Stimulated activated CD8-positive, alpha-beta memory T cell treated with anti-CD3 and anti-CD28 coated beads, Interleukin-12 subunit alpha, Interleukin-12 subunit beta, amount 100 ng/mL, for 24 hours (primary cell): ENCODE measurements around the gene FGF21.
"Not testable (repeated sequence)": the region's sequence is repeated elsewhere in the genome, so short reads cannot be mapped to it uniquely, and the experiment has no call there.

Experiments used
- DNase-seq: peaks from one replicate; pipeline ENCODE4 v3.0.0-alpha.2; 2020; ENCODE audit errors: extremely low read depth

FGF21 gene

DNA sequence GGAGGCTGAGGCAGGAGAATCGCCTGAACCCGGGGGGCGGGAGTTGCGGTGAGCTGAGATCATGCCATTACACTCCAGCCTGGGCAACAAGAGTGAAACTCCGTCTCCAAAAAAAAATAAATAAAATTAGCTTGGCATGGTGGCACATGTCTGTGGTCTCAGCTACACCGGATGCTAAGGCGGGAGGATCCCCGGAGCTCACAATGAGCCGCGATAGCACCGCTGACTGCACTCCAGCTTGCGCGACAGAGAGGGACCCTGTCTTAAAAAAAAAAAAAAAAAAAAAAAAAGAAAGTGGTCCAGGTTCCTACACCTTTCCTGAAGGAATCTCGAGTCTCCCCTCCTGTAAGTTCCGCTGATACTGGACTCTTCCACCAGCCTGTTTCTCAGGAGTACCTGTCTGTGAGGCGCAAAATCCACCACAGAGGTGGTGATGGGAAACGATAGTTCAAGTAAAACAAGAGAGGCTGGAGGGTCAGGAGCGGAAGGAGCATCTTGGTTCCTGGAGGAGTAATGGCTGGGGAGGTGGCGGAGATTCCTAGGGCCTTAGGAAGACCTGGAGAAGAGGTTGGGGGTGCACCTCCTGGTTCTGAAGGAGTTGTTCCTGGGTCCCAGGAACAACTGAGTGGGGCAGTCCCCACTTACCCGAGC is 3.4 kb upstream of the FGF21 start:
- no peak for DNase-seq

DNA sequence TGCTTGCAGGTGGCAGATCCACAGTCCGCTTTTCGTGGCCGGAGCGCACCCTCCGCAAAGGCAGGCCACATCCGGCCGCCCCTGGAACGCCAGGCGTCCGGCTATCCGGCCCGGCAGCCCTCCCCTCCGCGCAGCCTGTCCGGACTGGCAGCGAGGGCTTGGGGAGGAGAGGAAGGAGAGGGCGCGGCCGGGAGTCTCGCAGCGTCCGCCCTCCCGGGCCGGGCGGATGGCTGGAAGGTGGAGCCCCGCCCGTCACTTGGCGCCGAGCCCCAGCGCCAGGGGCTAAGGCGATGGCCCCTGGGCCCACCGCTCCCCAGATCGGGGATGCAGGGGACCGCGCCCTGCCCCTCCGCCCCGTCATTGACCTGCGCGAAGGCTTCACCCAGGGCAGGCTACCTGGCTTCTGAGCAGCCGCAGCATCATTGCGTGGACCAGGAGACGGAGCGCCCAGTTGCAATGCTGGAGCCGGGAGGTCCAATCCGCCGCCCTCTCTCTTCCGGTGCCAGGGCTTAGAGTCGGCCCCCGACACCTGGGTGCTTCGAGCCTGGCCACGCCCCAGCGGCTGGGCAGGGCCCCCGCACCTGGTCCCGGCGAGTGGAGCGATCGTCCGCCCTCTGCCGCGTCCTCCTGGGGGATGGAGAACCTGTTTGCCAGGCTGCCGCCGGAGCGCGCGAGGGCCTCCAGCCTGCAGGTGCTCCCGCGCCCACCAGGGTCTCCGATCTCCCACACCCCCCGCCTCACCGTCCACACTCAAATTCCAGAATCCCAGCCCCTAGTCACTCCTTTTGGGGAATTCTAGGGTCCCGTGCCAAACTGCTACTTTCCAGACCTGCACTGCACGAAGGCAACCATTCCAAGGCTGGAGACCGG is 2.6 kb upstream of the FGF21 start, which contains the start of gene FUT1:
TSS of gene FUT1 (minus strand) at position 146 of the 870 bp plus-strand sequence. CDS start 1,360 bp downstream, outside the sequence.
- no peak for DNase-seq

DNA sequence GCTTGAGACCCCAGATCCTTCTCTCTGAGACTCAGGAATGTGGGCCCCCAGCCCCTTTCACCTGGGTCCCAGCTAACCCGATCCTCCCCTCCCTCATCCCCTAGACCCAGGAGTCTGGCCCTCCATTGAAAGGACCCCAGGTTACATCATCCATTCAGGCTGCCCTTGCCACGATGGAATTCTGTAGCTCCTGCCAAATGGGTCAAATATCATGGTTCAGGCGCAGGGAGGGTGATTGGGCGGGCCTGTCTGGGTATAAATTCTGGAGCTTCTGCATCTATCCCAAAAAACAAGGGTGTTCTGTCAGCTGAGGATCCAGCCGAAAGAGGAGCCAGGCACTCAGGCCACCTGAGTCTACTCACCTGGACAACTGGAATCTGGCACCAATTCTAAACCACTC is 463 bp downstream of the FGF21 start:
- no peak for DNase-seq

DNA sequence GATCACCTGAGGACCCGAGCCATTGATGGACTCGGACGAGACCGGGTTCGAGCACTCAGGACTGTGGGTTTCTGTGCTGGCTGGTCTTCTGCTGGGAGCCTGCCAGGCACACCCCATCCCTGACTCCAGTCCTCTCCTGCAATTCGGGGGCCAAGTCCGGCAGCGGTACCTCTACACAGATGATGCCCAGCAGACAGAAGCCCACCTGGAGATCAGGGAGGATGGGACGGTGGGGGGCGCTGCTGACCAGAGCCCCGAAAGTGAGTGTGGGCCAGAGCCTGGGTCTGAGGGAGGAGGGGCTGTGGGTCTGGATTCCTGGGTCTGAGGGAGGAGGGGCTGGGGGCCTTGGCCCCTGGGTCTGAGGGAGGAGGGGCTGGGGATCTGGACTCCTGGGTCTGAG is 888 bp downstream of the FGF21 start:
- no peak for DNase-seq

DNA sequence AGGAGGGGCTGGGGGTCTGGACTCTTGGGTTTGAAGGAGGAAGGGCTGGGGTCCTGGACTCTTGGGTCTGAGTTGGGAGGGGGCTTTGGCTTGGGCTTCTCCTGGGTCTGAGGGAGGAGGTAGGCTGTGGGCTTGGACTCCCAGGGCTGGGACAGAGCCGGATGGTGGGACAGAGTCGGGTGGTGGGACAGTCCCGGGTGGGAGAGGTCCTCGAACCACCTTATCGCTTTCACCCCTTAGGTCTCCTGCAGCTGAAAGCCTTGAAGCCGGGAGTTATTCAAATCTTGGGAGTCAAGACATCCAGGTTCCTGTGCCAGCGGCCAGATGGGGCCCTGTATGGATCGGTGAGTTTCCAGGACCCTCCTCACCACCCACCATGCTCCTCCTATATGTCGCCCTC is 1.4 kb downstream of the FGF21 start:
- DNase-seq, result no peak

DNA sequence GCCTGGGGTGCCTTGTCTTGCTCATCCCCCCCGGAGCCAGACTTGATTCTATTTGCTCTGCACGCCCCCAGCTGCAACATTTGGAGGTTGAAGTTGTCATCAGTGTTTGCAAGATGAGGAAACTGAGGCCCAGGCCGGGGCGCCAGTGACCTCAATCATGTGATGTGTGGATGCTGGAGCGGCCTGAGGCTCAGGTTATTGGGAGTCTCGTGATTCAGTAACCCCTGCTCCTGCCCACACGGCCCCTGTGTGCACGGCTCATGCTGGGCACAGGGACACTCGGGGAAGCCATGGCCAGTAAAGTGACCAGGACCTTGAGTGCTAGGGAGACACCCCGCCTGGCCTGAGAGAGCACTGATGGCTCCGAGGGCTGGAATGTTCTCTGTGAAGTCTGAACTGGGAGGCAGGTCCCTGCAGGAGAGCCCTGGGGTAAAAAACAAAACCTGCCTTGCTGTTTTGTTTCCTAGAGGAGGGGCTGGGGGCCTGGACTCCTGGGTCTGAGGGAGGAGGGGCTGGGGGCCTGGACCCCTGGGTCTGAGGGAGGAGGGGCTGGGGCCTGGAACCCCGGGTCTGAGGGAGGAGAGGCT is 1.9 kb downstream of the FGF21 start:
- no peak for DNase-seq

DNA sequence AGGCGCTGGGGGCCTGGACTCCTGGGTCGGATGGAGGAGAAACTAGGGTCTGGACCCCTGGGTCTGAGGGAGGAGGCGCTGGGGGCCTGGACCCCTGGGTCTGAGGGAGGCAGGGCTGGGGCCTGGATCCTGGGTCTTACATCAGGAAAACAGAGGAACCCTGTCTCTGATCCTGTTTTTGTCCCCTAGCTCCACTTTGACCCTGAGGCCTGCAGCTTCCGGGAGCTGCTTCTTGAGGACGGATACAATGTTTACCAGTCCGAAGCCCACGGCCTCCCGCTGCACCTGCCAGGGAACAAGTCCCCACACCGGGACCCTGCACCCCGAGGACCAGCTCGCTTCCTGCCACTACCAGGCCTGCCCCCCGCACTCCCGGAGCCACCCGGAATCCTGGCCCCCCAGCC is 2.4 kb downstream of the FGF21 start:
- no peak for DNase-seq

DNA sequence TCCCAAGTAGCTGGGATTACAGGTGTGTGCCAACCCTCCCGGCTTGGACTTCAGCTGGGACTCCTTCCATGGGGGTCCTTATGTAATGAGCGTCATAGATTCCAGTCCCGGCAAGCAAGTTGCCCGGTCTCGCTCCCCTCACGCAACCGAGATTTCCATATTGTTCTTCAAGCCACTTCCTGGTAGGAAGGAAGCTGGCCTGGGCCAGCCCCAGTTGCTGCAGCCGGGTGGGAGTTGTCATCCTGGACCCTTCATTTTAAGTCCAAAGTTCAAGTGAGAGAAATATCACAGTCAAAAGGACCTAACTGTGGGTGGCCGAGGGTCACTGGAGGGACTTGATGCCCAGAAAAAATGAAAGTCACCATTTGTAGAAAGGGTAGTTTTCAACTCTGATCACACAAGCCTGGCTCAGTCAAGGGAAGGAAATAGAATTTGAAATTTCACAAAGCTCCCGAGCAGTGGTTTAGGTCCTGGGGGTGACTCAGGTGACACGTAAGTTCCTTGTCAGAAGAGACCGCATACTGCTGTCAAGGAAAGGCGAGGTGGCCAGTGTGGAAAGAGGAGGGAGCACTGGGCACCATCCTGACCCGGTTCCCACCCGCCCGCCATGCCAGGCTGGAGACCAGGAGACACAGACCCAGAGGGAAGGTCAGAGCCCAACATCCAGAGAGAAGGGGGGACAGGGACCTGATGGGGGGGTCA is 5.3 kb downstream of the FGF21 start:
- DNase-seq, result no peak

DNA sequence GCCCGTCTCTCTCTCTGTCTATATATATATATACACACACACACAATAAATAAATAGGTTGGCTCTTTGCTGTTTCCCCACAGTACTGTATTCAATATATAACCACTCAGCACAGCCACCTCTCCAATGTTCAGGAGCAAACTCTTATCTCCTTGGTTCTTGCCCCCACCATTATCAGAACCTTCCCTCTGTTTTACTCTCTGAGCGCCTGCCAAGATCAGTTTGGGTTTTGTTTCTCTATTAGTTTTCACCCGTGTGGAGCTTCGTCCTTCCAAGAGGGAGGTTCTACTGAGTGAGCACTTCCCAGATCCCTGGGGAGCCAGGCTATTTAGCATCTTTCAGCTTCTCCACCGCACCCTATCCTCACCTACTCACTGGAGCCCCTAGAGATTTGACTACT is 10.5 kb downstream of the FGF21 start:
- DNase-seq, result not testable (repeated sequence)

DNA sequence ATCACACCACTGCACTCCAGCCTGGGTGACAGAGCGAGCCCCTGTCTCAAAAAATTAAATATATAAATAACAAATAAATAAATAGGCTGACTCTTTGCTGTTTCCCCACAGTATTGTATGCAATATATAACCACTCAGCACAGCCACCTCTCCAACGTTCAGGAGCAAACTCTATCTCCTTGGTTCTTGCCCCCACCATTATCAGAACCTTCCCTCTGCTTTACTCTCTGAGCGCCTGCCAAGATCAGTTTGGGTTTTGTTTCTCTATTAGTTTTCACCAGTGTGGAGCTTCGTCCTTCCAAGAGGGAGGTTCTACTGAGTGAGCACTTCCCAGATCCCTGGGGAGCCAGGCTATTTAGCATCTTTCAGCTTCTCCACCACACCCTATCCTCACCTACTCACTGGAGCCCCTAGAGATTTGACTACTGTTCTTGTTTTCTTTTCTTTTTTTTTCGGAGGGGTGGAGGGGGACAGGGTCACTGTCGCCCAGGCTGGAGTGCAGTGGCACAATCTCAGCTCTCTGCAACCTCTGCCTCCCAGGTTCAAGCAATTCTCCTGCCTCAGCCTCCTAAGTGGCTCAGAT is 12.9 kb downstream of the FGF21 start:
- DNase-seq, result not testable (repeated sequence)

DNA sequence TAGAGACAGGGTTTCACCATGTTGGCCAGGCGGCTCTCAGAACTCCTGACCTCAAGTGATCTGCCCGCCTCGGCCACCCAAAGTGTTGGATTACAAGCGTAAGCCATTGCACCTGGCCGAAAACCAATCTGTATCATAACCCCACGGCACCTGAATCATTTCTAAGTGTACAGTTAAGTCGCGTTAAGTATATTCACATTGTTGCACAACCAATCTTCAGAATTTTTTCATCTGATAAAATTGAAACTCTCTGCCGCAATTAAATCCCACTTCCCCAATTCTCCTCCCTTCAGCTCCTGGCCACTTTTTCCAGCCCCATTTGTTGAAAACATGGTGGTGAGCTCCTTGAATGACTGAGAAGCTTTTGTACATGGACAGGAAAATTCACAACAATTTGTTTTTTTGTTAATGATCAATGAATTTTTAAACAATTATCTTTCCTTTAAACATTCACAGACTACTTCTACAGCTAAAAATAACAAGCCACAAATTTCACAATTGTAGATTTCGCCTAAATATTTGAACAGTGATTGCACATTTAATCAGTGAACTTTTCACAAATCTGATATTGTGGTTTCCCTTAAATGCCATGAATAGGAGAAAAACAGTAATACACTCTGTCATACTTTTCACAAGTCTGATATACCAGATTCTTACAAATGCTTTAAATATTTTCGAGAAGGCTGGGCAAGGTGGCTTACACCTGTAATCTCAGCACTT is 13.8 kb downstream of the FGF21 start:
- no peak for DNase-seq

DNA sequence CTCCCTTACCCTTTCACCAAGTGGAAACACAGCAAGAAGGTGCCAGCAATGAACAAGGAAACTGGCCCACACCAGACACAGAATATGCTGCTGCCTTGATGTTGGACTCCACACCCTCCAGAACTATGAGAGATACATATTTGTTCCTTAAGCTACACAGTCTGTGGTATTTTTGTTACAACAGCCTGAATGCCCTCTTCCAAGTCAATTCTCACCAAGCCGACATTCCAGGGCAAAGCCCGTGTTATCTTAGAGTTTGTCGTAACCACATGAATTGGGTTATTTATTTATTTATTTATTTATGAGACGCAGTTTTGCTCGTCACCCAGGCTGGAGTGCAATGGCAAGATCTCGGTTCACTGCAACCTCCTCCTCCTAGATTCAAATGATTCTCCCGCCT is 14.9 kb downstream of the FGF21 start:
- DNase-seq, result no peak

DNA sequence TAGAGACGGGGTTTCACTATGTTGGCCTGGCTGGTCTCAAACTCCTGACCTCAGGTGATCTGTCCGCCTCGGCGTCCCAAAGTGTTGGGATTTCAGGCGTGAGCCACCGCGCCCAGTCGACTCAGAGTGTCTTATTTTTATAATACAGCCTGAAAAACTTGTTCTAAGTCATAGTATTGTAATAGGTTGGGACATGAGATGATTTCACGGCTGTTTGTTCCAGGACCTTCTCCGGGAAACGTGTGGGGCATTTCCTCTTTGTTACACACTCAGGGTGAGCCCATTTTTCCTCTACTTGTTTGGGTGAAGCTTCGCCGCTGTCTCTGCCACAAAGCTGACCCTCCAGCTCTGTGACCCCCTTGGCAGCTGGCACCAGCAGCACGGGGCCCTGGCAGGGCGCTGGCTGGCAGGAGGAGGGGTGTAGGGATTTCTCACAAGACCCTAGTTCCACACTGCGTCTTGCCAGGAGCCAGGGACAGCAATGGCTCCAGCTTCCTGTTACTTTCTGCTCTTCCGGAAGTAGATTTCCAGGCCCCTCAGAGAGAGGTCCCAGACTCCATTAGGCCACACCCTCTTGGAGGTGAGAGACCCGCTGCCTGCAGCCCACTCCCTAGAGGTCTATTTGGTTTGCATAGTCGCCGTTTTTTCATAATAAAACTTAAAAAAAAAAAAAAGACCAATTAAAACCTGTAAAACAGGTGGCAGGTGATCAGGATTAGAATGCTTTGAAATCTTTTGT is 15.6 kb downstream of the FGF21 start:
- no peak for DNase-seq

DNA sequence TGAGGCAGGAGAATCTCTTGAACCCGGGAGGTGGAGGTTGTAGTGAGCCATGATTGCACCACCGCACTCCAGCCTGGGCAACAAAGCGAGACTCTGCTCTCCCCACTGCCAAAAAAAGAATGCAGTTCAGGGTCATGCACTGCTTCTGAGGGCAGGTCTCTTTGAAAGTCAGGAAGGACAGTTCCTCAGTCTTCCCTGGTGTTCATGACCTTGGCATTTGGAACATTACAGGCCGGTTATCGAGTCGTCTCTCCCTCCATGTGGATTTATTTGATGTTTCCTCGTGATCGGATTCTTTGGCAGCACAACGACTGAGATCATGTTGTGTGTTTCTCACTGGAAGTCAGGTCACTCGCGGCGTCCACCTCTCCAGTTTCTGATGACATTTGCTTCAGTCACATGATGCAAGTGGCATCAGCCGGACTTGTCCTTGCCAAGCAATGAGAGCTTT is 17.2 kb downstream of the FGF21 start:
- DNase-seq, result no peak

DNA sequence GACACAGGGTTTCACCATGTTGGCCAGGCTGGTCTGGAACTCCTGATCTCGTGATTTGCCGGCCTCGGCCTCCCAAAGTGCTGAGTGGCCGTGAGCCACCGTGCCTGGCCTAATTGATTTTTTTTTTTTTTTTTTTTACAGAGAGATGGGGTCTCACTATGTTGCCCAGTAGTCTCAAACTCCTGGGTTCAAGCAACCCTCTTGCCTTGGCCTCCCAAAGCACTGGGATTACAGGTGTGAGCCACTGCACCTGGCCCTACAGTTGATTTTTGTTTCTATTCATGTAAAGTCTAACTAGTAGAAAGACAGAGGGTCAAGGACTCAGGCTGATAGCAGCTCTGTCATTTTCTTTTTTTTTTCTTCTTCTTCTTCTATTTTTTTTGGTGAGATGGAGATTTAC is 21.8 kb downstream of the FGF21 start:
- no peak for DNase-seq

DNA sequence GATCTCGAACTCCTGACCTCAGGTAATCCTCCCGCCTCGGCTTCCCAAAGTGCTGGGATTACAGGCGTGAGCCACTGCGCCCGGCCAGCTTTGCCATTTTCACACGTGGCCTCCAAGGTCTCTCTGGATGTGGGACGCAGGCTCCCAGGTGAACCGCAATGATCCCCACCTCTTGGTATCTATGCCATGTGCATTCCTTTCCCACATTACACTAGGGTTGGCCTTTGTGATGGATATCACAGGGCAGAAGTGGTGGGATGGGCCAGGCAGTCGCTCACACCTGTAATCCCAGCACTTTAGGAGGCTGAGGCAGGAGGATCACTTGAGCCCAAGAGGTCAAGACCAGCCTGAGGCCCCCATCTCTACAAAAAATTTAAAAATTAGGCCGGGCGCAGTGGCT is 22.4 kb downstream of the FGF21 start:
- no peak for DNase-seq

DNA sequence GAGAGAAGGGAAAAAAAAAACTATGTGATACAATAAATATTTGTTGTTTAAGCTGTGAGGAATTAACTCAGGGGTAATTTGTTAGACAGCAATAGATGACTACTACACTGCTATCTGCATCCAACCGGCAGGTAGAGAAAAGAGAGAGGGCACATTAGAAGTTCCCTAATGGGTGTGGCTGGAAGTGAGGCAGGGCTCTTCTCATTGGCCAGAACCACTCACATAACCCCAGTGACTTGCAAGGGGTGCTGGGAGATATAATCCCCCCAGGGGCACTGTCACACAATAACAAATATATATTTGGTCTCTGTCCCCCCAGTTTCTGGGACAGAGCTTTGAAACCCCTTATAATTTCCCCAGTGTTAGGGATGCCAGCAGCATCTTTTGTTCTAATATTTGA is 24.3 kb downstream of the FGF21 start:
- no peak for DNase-seq

DNA sequence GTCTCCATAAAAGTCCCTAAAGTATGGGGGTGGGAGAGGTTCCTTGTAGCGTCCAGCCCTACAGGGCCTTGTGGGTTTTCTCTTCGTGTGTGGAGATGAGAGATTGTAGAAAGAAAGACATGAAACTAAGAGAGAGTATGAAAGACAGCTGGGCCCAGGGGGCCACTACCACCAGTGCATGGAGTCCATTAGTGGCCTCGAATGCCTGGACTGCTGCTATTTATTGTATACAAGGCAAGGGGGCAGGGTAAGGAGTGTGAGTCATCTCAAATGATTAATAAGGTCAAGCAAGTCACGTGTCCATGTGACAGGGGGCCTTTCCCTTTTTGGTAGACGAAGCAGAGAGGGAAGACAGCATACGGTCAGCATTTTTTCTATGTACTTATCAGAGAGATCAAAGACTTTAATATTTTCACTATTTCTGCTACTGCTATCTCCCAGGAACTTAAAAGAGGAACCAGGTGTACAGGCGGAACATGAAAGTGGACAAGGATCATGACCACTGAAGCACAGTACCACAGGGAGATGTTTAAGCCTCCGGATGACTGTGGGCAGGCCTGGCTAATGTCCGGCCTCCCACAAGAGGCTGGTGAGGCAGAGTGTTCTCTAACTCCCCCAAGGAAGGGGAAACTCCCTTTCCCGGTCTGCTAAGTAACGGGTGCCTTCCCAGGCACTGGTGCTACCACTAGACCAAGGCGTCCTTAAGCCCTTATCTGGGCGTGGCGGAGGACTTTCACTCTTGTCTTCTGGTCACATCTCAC is 25.5 kb downstream of the FGF21 start:
- DNase-seq, result no peak

DNA sequence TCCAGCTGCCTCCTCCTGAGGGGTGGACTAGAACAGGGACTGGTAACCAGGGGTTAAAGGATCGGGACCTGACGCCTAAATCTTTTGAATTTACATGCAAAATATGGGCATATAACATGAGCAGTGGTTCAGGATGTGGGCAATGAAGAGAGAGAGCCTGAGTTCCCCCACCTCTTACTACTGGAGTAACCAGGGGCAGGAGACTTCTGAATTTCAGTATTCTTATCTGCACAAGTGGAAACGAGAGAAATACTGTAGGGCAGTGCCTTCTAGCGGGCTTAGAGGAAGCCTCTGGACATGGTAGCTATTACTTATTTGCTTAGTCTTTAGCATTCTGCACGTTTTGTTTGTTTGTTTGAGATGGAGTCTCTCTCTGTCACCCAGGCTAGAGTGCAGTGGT is 29.2 kb downstream of the FGF21 start:
- DNase-seq, result no peak

DNA sequence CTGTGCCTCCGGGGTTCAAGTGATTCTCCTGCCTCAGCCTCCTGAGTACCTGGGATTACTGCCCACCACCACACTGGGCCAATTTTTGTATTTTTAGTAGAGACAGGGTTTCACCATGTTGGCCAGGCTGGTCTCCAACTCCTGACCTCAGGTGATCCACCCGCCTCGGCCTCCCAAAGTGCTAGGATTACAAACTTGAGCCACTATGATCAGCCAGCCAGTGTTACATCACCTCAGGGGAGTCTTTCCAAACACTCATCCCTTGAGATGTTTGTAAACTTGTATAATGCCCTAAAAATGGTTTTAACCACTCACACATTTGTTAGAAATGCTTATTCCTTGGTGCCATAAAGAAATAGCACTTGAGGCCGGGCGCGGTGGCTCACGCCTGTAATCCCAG is 31.1 kb downstream of the FGF21 start:
- not testable (repeated sequence) for DNase-seq
